Neural cell (in vitro differentiated cells): ENCODE measurements around the gene TMX1.

ENCODE experiments used
- EP300 ChIP-seq: fragments of 450-650 bp; conservative IDR thresholded peaks from 2 replicates; pipeline ENCODE4 v1.6.1; 2014; ENCODE audit warnings: antibody characterized with exemption, mild to moderate bottlenecking, moderate library complexity; ENCODE audit not compliant: poor library complexity, severe bottlenecking
- EZH2 ChIP-seq: fragments of 200-600, 300-800 bp; shearing (Covaris generic), sonication (generic); IDR thresholded peaks from 2 replicates; pipeline ENCODE4 v1.6.1; 2014; ENCODE audit warnings: antibody characterized with exemption, low read length, borderline replicate concordance, mild to moderate bottlenecking; ENCODE audit not compliant: insufficient read depth, poor library complexity, severe bottlenecking
- MXI1 ChIP-seq: fragments of 450-650 bp; conservative IDR thresholded peaks from 2 replicates; pipeline ENCODE4 v1.6.1; 2014; ENCODE audit warnings: antibody characterized with exemption, mild to moderate bottlenecking; ENCODE audit not compliant: poor library complexity, severe bottlenecking
- POLR2AphosphoS5 ChIP-seq: IDR thresholded peaks from 2 replicates; pipeline ENCODE4 v1.6.1; 2012
- RAD21 ChIP-seq: fragments of 450-650 bp; conservative IDR thresholded peaks from 2 replicates; pipeline ENCODE4 v1.6.1; 2014; ENCODE audit warnings: antibody characterized with exemption, mild to moderate bottlenecking, moderate library complexity
- SMC3 ChIP-seq: fragments of 450-650 bp; conservative IDR thresholded peaks from 2 replicates; pipeline ENCODE4 v1.6.1; 2014; ENCODE audit warnings: antibody characterized with exemption, mild to moderate bottlenecking, moderate library complexity; ENCODE audit not compliant: poor library complexity
- TAF1 ChIP-seq: IDR thresholded peaks from 2 replicates; pipeline ENCODE4 v1.6.1; 2012; ENCODE audit warnings: low read depth
- TF ChIP-seq, protein P1 (sequence below): fragments of 450-650 bp; IDR thresholded peaks from 2 replicates; pipeline ENCODE4 v1.5.1; 2014; ENCODE audit warnings: antibody characterized with exemption, mild to moderate bottlenecking, moderate library complexity; ENCODE audit not compliant: poor library complexity, severe bottlenecking
- TF ChIP-seq, protein P2 (sequence below): IDR thresholded peaks from 2 replicates; pipeline ENCODE4 v1.6.1; 2012; ENCODE audit warnings: borderline replicate concordance

DNA sequence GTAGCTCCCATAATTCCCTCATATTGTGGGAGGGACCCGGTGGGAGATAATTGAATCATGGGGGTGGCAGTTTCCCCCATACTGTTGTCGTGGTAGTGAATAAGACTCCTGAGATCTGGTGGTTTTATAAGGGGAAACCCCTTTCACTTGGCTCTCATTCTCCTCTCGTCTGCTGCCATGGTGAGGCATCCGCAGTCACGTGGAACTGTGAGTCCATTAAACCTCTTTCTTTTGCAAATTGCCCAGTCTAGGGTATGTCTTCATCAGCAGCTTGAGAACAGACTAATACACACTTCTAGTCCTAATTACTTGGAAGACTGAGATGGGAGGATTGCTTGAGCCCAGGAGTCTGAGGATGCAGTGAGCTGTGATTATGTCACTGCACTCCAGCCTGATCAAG lies 64.4 kb downstream of the TMX1 start:
- TF ChIP-seq, protein P1, sequence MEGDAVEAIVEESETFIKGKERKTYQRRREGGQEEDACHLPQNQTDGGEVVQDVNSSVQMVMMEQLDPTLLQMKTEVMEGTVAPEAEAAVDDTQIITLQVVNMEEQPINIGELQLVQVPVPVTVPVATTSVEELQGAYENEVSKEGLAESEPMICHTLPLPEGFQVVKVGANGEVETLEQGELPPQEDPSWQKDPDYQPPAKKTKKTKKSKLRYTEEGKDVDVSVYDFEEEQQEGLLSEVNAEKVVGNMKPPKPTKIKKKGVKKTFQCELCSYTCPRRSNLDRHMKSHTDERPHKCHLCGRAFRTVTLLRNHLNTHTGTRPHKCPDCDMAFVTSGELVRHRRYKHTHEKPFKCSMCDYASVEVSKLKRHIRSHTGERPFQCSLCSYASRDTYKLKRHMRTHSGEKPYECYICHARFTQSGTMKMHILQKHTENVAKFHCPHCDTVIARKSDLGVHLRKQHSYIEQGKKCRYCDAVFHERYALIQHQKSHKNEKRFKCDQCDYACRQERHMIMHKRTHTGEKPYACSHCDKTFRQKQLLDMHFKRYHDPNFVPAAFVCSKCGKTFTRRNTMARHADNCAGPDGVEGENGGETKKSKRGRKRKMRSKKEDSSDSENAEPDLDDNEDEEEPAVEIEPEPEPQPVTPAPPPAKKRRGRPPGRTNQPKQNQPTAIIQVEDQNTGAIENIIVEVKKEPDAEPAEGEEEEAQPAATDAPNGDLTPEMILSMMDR, result no peak
- no peak for TF ChIP-seq TAF1
- no peak for TF ChIP-seq EZH2
- TF ChIP-seq EP300, result no peak
- no peak for TF ChIP-seq MXI1
- TF ChIP-seq SMC3, result no peak
- no peak for TF ChIP-seq POLR2AphosphoS5
- TF ChIP-seq, protein P2, sequence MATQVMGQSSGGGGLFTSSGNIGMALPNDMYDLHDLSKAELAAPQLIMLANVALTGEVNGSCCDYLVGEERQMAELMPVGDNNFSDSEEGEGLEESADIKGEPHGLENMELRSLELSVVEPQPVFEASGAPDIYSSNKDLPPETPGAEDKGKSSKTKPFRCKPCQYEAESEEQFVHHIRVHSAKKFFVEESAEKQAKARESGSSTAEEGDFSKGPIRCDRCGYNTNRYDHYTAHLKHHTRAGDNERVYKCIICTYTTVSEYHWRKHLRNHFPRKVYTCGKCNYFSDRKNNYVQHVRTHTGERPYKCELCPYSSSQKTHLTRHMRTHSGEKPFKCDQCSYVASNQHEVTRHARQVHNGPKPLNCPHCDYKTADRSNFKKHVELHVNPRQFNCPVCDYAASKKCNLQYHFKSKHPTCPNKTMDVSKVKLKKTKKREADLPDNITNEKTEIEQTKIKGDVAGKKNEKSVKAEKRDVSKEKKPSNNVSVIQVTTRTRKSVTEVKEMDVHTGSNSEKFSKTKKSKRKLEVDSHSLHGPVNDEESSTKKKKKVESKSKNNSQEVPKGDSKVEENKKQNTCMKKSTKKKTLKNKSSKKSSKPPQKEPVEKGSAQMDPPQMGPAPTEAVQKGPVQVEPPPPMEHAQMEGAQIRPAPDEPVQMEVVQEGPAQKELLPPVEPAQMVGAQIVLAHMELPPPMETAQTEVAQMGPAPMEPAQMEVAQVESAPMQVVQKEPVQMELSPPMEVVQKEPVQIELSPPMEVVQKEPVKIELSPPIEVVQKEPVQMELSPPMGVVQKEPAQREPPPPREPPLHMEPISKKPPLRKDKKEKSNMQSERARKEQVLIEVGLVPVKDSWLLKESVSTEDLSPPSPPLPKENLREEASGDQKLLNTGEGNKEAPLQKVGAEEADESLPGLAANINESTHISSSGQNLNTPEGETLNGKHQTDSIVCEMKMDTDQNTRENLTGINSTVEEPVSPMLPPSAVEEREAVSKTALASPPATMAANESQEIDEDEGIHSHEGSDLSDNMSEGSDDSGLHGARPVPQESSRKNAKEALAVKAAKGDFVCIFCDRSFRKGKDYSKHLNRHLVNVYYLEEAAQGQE, result no peak
- TF ChIP-seq RAD21, result no peak
